Neural crest cell (in vitro differentiated cells): ENCODE data around the gene LINGO4. TPM values are rescaled to one million over a fixed set of nuclear protein-coding genes. Genes with fewer than 3 reads are reported as not detected.

Experiments
- DNase-seq: peaks from one replicate; pipeline ENCODE4 v3.0.0; 2021; ENCODE audit warnings: low read depth, mixed read lengths, low spot score
- H3K27ac Mint-ChIP-seq: one replicate; pipeline ENCODE4 v1.8.0; 2021; ENCODE audit warnings: mild to moderate bottlenecking, mixed read lengths; ENCODE audit not compliant: unreplicated experiment
- H3K27me3 Mint-ChIP-seq: 2 replicates; pipeline ENCODE4 v1.8.0; 2021; ENCODE audit warnings: low read depth, mild to moderate bottlenecking, mixed read lengths
- H3K36me3 Mint-ChIP-seq: 2 replicates; pipeline ENCODE4 v1.8.0; 2021; ENCODE audit warnings: low read depth, mild to moderate bottlenecking, mixed read lengths
- H3K4me1 Mint-ChIP-seq: 2 replicates; pipeline ENCODE4 v1.8.0; 2021; ENCODE audit warnings: mixed read lengths
- H3K4me3 Mint-ChIP-seq: one replicate; pipeline ENCODE4 v1.8.0; 2021; ENCODE audit warnings: mild to moderate bottlenecking, mixed read lengths
- H3K9me3 Mint-ChIP-seq: 2 replicates; pipeline ENCODE4 v1.8.0; 2021; ENCODE audit warnings: mixed read lengths
- CTCF ChIP-seq: fragments of 200-600 bp; sonication (generic); conservative IDR thresholded peaks from 2 replicates; pipeline ENCODE4 v1.5.0; 2021; ENCODE audit warnings: antibody characterized with exemption, mild to moderate bottlenecking
- total RNA-seq: library from RNA; stranded (reverse); gene quantifications from 2 replicates; pipeline ENCODE4 v1.2.1, GENCODE V29; 2021

LINGO4 gene
- total RNA-seq, 1 donor from 2014 or later, result not detected

- Mint-ChIP-seq H3K4me3 (no peak overlapping the region), H3K36me3 (peaks cover 15% of the 10 kb centered on the region), H3K27ac (no peak overlapping the region), H3K27me3 (no peaks in the 10 kb centered on the region), H3K9me3 (no peaks in the 10 kb centered on the region), H3K4me1 (no peaks in the 10 kb centered on the region)
- TF ChIP-seq CTCF, result no peak
- DNase-seq, result no peak
These were observed 25.4 kb downstream of the LINGO4 start for GRCh38 chr1:151779852-151780251.

GRCh38 chr1:151777317-151777716 is 27.9 kb downstream of the LINGO4 start:
- Mint-ChIP-seq H3K9me3 (no peaks in the 10 kb centered on the region), H3K4me1 (no peaks in the 10 kb centered on the region), H3K27ac (no peak overlapping the region), H3K27me3 (no peaks in the 10 kb centered on the region), H3K4me3 (no peak overlapping the region), H3K36me3 (peaks cover 15% of the 10 kb centered on the region)
- TF ChIP-seq CTCF, result no peak
- no peak for DNase-seq

GRCh38 chr1:151776665-151777062 is 28.6 kb downstream of the LINGO4 start:
- Mint-ChIP-seq H3K4me3 (no peak overlapping the region), H3K9me3 (no peaks in the 10 kb centered on the region), H3K36me3 (peaks cover 15% of the 10 kb centered on the region), H3K4me1 (no peaks in the 10 kb centered on the region), H3K27ac (no peak overlapping the region), H3K27me3 (no peaks in the 10 kb centered on the region)
- no peak for DNase-seq
- TF ChIP-seq CTCF, result no peak

GRCh38 chr1:151775894-151776664 is 29.1 kb downstream of the LINGO4 start:
- DNase-seq, result no peak
- no peaks in the 10 kb centered on the region for H3K9me3 Mint-ChIP-seq
- H3K27ac Mint-ChIP-seq, result no peak overlapping the region
- no peaks in the 10 kb centered on the region for H3K27me3 Mint-ChIP-seq
- no peak for TF ChIP-seq CTCF
- no peak overlapping the region for H3K4me3 Mint-ChIP-seq
- no peaks in the 10 kb centered on the region for H3K4me1 Mint-ChIP-seq
- peaks cover 12% of the 10 kb centered on the region for H3K36me3 Mint-ChIP-seq

GRCh38 chr1:151774256-151774922 is 30.8 kb downstream of the LINGO4 start:
- Mint-ChIP-seq H3K36me3 (peaks cover 12% of the 10 kb centered on the region), H3K9me3 (no peaks in the 10 kb centered on the region)

More at GRCh38 chr1:151774256-151774922, 30.8 kb downstream of the LINGO4 start:
- Mint-ChIP-seq H3K27me3 (no peaks in the 10 kb centered on the region), H3K4me3 (no peak overlapping the region), H3K27ac (no peak overlapping the region), H3K4me1 (no peaks in the 10 kb centered on the region)
- no peak for DNase-seq
- TF ChIP-seq CTCF, result no peak
